ENCODE data around the gene TMEFF1.

The TMEFF1 gene

GRCh38 chr9:100601216-100601615 lies 128.3 kb downstream of the TMEFF1 start:
- peak; percentile 3 for DNase-seq (ENCODE audit: extremely low read depth, insufficient read length)

DNA sequence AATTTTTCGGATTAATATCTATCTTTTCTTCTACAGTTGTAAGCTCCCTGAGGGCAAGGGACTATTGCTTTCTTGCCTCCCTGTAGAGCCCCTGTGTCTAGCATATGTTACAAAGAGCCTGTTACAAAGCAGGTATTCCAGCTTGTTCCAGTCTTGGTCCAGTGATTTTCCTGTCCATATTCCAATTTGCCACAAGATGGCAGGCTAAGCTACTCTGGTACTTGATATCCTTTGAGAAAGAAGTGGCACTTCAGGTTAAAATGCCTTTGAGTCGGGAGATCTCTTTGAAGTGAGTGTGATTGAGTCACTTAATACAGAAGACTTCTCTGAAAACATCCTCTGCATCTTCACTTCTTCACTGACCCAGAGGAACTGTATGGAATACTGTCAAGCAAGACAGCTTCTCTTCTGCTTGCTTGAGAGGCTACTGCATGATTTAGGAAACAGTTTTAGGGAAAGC lies 129.4 kb downstream of the TMEFF1 start:
- H3K27me3 ChIP-seq (replicated peaks; ENCODE audit: control insufficient read depth, insufficient read depth, low read length), result no peaks in the 10 kb centered on the region; the same call in 1 of the 2 replicates
- peak; percentile 52 for TF ChIP-seq CTCF (IDR thresholded peaks at IDR 0.05; ENCODE audit: insufficient read depth, low read length, poor library complexity, severe bottlenecking)
- no peak for DNase-seq (ENCODE audit: extremely low read depth, insufficient read length)
- H3K36me3 ChIP-seq (ENCODE audit: control insufficient read depth, insufficient read depth, low read length), result no peaks in the 10 kb centered on the region
- H3K4me3 ChIP-seq (replicated peaks; ENCODE audit: low read depth, low read length), result no peak overlapping the region

More at GRCh38 chr9:100601216-100601615, 128.3 kb downstream of the TMEFF1 start:
- Histone ChIP-seq H3K36me3 (ENCODE audit: control insufficient read depth, insufficient read depth, low read length) (no peaks in the 10 kb centered on the region), H3K27me3 (replicated peaks; ENCODE audit: control insufficient read depth, insufficient read depth, low read length) (no peaks in the 10 kb centered on the region), H3K4me3 (replicated peaks; ENCODE audit: low read depth, low read length) (no peak overlapping the region)
- TF ChIP-seq CTCF (IDR thresholded peaks at IDR 0.05; ENCODE audit: insufficient read depth, low read length, poor library complexity, severe bottlenecking), result peak; percentile 86

GRCh38 chr9:100605405-100605804 lies 132.5 kb downstream of the TMEFF1 start:
- H3K4me3 ChIP-seq (replicated peaks; ENCODE audit: low read depth, low read length), result no peak overlapping the region
- TF ChIP-seq CTCF (IDR thresholded peaks at IDR 0.05; ENCODE audit: insufficient read depth, low read length, poor library complexity, severe bottlenecking), result no peak
- H3K27me3 ChIP-seq (replicated peaks; ENCODE audit: control insufficient read depth, insufficient read depth, low read length), result no peaks in the 10 kb centered on the region; the same call in 1 of the 2 replicates
- H3K36me3 ChIP-seq (ENCODE audit: control insufficient read depth, insufficient read depth, low read length), result no peaks in the 10 kb centered on the region
- no peak for DNase-seq (ENCODE audit: extremely low read depth, insufficient read length)

- H3K36me3 ChIP-seq (ENCODE audit: control insufficient read depth, insufficient read depth, low read length), result no peaks in the 10 kb centered on the region
- TF ChIP-seq CTCF (IDR thresholded peaks at IDR 0.05; ENCODE audit: insufficient read depth, low read length, poor library complexity, severe bottlenecking), result no peak
- no peak for DNase-seq (ENCODE audit: extremely low read depth, insufficient read length)
Observed at GRCh38 chr9:100619194-100619593, 146.2 kb downstream of the TMEFF1 start.

DNA sequence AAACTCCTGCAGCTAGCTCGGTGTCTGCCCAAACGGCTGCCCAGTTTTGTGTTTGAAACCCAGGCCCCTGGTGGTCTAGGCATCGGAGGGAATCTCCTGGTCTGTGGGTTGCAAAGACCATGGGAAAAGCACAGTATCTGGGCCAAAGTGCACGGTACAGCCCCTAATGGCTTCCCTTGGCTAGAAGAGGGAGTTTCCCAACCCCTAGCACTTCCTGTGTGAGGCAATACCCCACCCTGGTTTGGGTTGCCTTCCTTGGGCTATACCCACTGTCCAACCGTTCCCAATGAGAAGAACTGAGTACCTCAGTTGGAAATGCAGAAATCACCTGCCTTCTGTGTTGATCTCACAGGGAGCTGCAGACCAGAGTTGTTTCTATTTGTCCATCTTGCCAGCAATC lies 146.7 kb downstream of the TMEFF1 start:
- no peak for DNase-seq (ENCODE audit: extremely low read depth, insufficient read length)
- Histone ChIP-seq H3K4me3 (replicated peaks; ENCODE audit: low read depth, low read length) (no peak overlapping the region), H3K27me3 (replicated peaks; ENCODE audit: control insufficient read depth, insufficient read depth, low read length) (no peaks in the 10 kb centered on the region), H3K36me3 (ENCODE audit: control insufficient read depth, insufficient read depth, low read length) (no peaks in the 10 kb centered on the region)
- TF ChIP-seq CTCF (IDR thresholded peaks at IDR 0.05; ENCODE audit: insufficient read depth, low read length, poor library complexity, severe bottlenecking), result no peak

More at GRCh38 chr9:100619194-100619593, 146.2 kb downstream of the TMEFF1 start:
- Histone ChIP-seq H3K27me3 (replicated peaks; ENCODE audit: control insufficient read depth, insufficient read depth, low read length) (no peaks in the 10 kb centered on the region), H3K4me3 (replicated peaks; ENCODE audit: low read depth, low read length) (no peak overlapping the region)

GRCh38 chr9:100623969-100624368 lies 151.0 kb downstream of the TMEFF1 start:
- TF ChIP-seq CTCF (IDR thresholded peaks at IDR 0.05; ENCODE audit: insufficient read depth, low read length, poor library complexity, severe bottlenecking), result no peak
- H3K36me3 ChIP-seq (ENCODE audit: control insufficient read depth, insufficient read depth, low read length), result no peaks in the 10 kb centered on the region
- no peaks in the 10 kb centered on the region for H3K27me3 ChIP-seq (replicated peaks; ENCODE audit: control insufficient read depth, insufficient read depth, low read length)
- no peak for DNase-seq (ENCODE audit: extremely low read depth, insufficient read length)
- H3K4me3 ChIP-seq (replicated peaks; ENCODE audit: low read depth, low read length), result no peak overlapping the region
